IMR-90 (cell line): ENCODE data around the gene SMYD2. TPM values are rescaled to one million over a fixed set of nuclear protein-coding genes. Genes with fewer than 3 reads are reported as not detected.

ENCODE experiments used
- ATAC-seq: fragments of 200-7000 bp; cut with Tn5 transposase; 2 replicates; pipeline ENCODE4 v1.9.1; 2020; ENCODE audit warnings: low read depth, mild to moderate bottlenecking, moderate library complexity
- BruUV-seq: library from RNA; stranded (reverse); fragments of 400-500 nt; replicated peaks from 2 replicates; lab custom pipeline; 2021; lab: Mats Ljungman, UMichigan
- CTCF ChIA-PET: fragments of 300-600 bp; formaldehyde crosslinking; extraction: SDS; loops from one replicate; lab custom pipeline; 2021; ENCODE audit warnings: antibody characterized with exemption; lab: Yijun Ruan, JAX
- POLR2A ChIA-PET: fragments of 300-600 bp; sonication (Branson Sonifier 250); formaldehyde crosslinking; loops from one replicate; lab custom pipeline; 2022; ENCODE audit warnings: antibody characterized with exemption; ENCODE audit not compliant: unreplicated experiment; lab: Charles Lee
- DNase-seq: peaks from one replicate; pipeline ENCODE4 v3.0.0; 2013
- H2AFZ ChIP-seq: replicated peaks from 2 replicates; pipeline ENCODE3; 2013; ENCODE audit warnings: low read length, mild to moderate bottlenecking; ENCODE audit not compliant: poor library complexity
- H2AK5ac ChIP-seq: 2 replicates; pipeline ENCODE4 v1.6.1; 2013; ENCODE audit warnings: low read depth, low read length, inconsistent platforms
- H2AK9ac ChIP-seq: replicated peaks from 2 replicates; pipeline ENCODE3; 2013; ENCODE audit warnings: mild to moderate bottlenecking, low read depth, low read length, moderate library complexity; ENCODE audit not compliant: poor library complexity
- H2BK120ac ChIP-seq: 2 replicates; pipeline ENCODE4 v1.6.1; 2013; ENCODE audit warnings: low read depth, low read length, inconsistent platforms
- H2BK15ac ChIP-seq: 3 replicates; pipeline ENCODE4 v1.6.1; 2013; ENCODE audit warnings: low read depth, low read length, inconsistent platforms
- H2BK20ac ChIP-seq: 2 replicates; pipeline ENCODE4 v1.6.1; 2013; ENCODE audit warnings: low read depth, mild to moderate bottlenecking, inconsistent platforms, low read length, moderate library complexity
- H2BK5ac ChIP-seq: 2 replicates; pipeline ENCODE4 v1.6.1; 2013; ENCODE audit warnings: mild to moderate bottlenecking, low read depth, low read length, inconsistent platforms; ENCODE audit not compliant: poor library complexity, severe bottlenecking
- H3K14ac ChIP-seq: replicated peaks from 2 replicates; pipeline ENCODE4 v1.6.1; 2013; ENCODE audit warnings: low read depth, low read length, inconsistent platforms
- H3K18ac ChIP-seq: 2 replicates; pipeline ENCODE4 v1.6.1; 2013; ENCODE audit warnings: low read depth, low read length, control low read depth
- H3K23ac ChIP-seq: 2 replicates; pipeline ENCODE4 v1.6.1; 2013; ENCODE audit warnings: low read depth, low read length, inconsistent platforms
- H3K27ac ChIP-seq: 2 replicates; pipeline ENCODE4 v1.5.1; 2013; ENCODE audit warnings: mild to moderate bottlenecking, control low read depth, low read length; ENCODE audit not compliant: insufficient read depth
- H3K27me3 ChIP-seq: 2 replicates; pipeline ENCODE4 v1.6.1; 2013; ENCODE audit warnings: low read length; ENCODE audit not compliant: control insufficient read depth, insufficient read depth
- H3K36me3 ChIP-seq: 2 replicates; pipeline ENCODE4 v1.6.1; 2013; ENCODE audit warnings: low read length, mixed read lengths; ENCODE audit not compliant: control insufficient read depth, insufficient read depth
- H3K4ac ChIP-seq: 2 replicates; pipeline ENCODE4 v1.6.1; 2013; ENCODE audit warnings: low read depth, low read length, inconsistent platforms
- H3K4me1 ChIP-seq: 2 replicates; pipeline ENCODE4 v1.6.1; 2013; ENCODE audit warnings: low read length, mixed read lengths; ENCODE audit not compliant: control insufficient read depth, insufficient read depth
- H3K4me2 ChIP-seq: 2 replicates; pipeline ENCODE4 v1.6.1; 2013; ENCODE audit warnings: low read depth, mild to moderate bottlenecking, control low read depth, low read length, moderate library complexity
- H3K4me3 ChIP-seq: 2 replicates; pipeline ENCODE4 v1.5.1; 2013; ENCODE audit warnings: low read depth, mild to moderate bottlenecking, control low read depth, low read length, moderate library complexity; ENCODE audit not compliant: insufficient read depth
- H3K56ac ChIP-seq: 2 replicates; pipeline ENCODE4 v1.6.1; 2013; ENCODE audit warnings: low read length, inconsistent platforms; ENCODE audit not compliant: insufficient read depth; ENCODE audit errors: extremely low read depth
- H3K79me1 ChIP-seq, 2 experiments: 2 replicates each; pipeline ENCODE4 v1.6.1; 2013; ENCODE audit warnings: low read length in 2 of 2, inconsistent platforms in 1 of 2, low read depth in 1 of 2
- H3K9ac ChIP-seq: 2 replicates; pipeline ENCODE4 v1.6.1; 2013; ENCODE audit warnings: low read depth, low read length, control low read depth
- H3K9me1 ChIP-seq: 2 replicates; pipeline ENCODE4 v1.6.1; 2013; ENCODE audit warnings: low read length, inconsistent platforms; ENCODE audit not compliant: insufficient read depth
- H3K9me3 ChIP-seq: 2 replicates; pipeline ENCODE4 v1.6.1; 2013; ENCODE audit warnings: low read length; ENCODE audit not compliant: control insufficient read depth, insufficient read depth
- H4K20me1 ChIP-seq: 2 replicates; pipeline ENCODE4 v1.6.1; 2013; ENCODE audit warnings: low read length, inconsistent platforms; ENCODE audit not compliant: insufficient read depth
- H4K5ac ChIP-seq: 2 replicates; pipeline ENCODE4 v1.6.1; 2013; ENCODE audit warnings: mild to moderate bottlenecking, low read depth, low read length, control low read depth
- H4K8ac ChIP-seq, 2 experiments: 2 replicates each; pipeline ENCODE4 v1.6.1; 2013; ENCODE audit warnings: low read depth in 2 of 2, low read length in 2 of 2, control low read depth in 1 of 2, inconsistent platforms in 1 of 2
- H4K91ac ChIP-seq: 2 replicates; pipeline ENCODE4 v1.6.1; 2013; ENCODE audit warnings: low read depth, low read length, inconsistent platforms; ENCODE audit not compliant: insufficient read depth
- BHLHE40 ChIP-seq: fragments of 150-350 bp; IDR thresholded peaks from 2 replicates; pipeline ENCODE4 v1.6.1; 2016; ENCODE audit warnings: mild to moderate bottlenecking, low read depth, low read length
- CEBPB ChIP-seq: IDR thresholded peaks from 2 replicates; pipeline ENCODE4 v1.6.1; 2012; ENCODE audit warnings: low read depth, low read length, improper control_type of control experiment
- CHD1 ChIP-seq: IDR thresholded peaks from 2 replicates; pipeline ENCODE4 v1.6.1; 2012; ENCODE audit warnings: low read depth, low read length, improper control_type of control experiment
- CTCF ChIP-seq: conservative IDR thresholded peaks from 2 replicates; pipeline ENCODE4 v1.5.1; 2012; ENCODE audit warnings: mild to moderate bottlenecking, low read depth, low read length, improper control_type of control experiment
- FOS ChIP-seq: fragments of 150-350 bp; IDR thresholded peaks from 2 replicates; pipeline ENCODE4 v1.6.1; 2016; ENCODE audit warnings: low read depth, low read length
- MAZ ChIP-seq: IDR thresholded peaks from 2 replicates; pipeline ENCODE4 v1.6.1; 2012; ENCODE audit warnings: low read depth, mild to moderate bottlenecking, low read length, improper control_type of control experiment, moderate library complexity, borderline replicate concordance
- MXI1 ChIP-seq: IDR thresholded peaks from 2 replicates; pipeline ENCODE4 v1.6.1; 2012; ENCODE audit warnings: low read depth, mild to moderate bottlenecking, low read length, moderate library complexity, borderline replicate concordance
- NFE2L2 ChIP-seq: fragments of 150-350 bp; IDR thresholded peaks from 2 replicates; pipeline ENCODE4 v1.6.1; 2016; ENCODE audit warnings: low read depth, mild to moderate bottlenecking, low read length
- POLR2A ChIP-seq: IDR thresholded peaks from 2 replicates; pipeline ENCODE4 v1.6.1; 2012; ENCODE audit warnings: mild to moderate bottlenecking, low read depth, low read length
- RAD21 ChIP-seq: IDR thresholded peaks from 2 replicates; pipeline ENCODE4 v1.6.1; 2012; ENCODE audit warnings: low read length, improper control_type of control experiment
- RCOR1 ChIP-seq: IDR thresholded peaks from 2 replicates; pipeline ENCODE4 v1.6.1; 2012; ENCODE audit warnings: mild to moderate bottlenecking, low read length, improper control_type of control experiment; ENCODE audit not compliant: insufficient replicate concordance
- RFX5 ChIP-seq: IDR thresholded peaks from 2 replicates; pipeline ENCODE4 v1.8.0; 2012; ENCODE audit warnings: low read depth, mild to moderate bottlenecking, low read length, moderate library complexity
- USF2 ChIP-seq: fragments of 150-350 bp; IDR thresholded peaks from 2 replicates; pipeline ENCODE4 v1.6.1; 2017; ENCODE audit warnings: mild to moderate bottlenecking, antibody characterized with exemption, low read length, low read depth
- WGBS, 2 experiments: methylation state at CpG; one replicate each; pipeline versions ENCODE4 v1.1.5 to v1.1.7; 2013; ENCODE audit warnings: missing lambda C conversion rate in 2 of 2; ENCODE audit not compliant: insufficient read length in 1 of 2; ENCODE audit errors: extremely low coverage in 2 of 2; 5-methylcytosine and 5-hydroxymethylcytosine counted together
- dilution Hi-C: fragments of 300-500 bp; cut with HindIII; formaldehyde crosslinking; loops from one replicate; pipeline ENCODE4 v1.14.3; 2018; ENCODE audit warnings: low sequenced_read_pairs; ENCODE audit not compliant: unreplicated experiment
- in situ Hi-C: fragments of 300-500 bp; cut with MboI; formaldehyde crosslinking; loops from 3 replicates; pipeline ENCODE4 v1.14.3; 2019; ENCODE audit warnings: low sequenced_read_pairs, inconsistent platforms, mixed read lengths
- intact Hi-C: fragments of 100-400 bp; cut with micrococcal nuclease; formaldehyde crosslinking; loops from 2 replicates; pipeline ENCODE4 v1.10.0; 2022
- polyA plus RNA-seq, 3 experiments: library from polyadenylated mRNA; depleted of rRNA; stranded (reverse); fragments of >200 nt; gene quantifications; 2 replicates each; pipeline ENCODE4 v1.2.3, GENCODE V29; 2012; ENCODE audit warnings: low replicate concordance in 1 of 3
- total RNA-seq: library from RNA; depleted of rRNA; stranded (reverse); fragments of >200 nt; gene quantifications from 2 replicates; pipeline ENCODE4 v1.2.3, GENCODE V29; 2012

Gene SMYD2
- total and polyA plus RNA-seq, 2 of the 4 experiments (the other 2 are of a cell fraction) = 32.7 to 61.7 TPM

GRCh38 chr1:214233856-214234634 is 46.9 kb upstream of the SMYD2 start:
- ATAC-seq (no peak), DNase-seq (no peak)
- no peak overlapping the region for H3K4me2 ChIP-seq
- no peak overlapping the region for H3K4ac ChIP-seq
- no peak overlapping the region for H2BK120ac ChIP-seq
- H3K9me3 ChIP-seq = no peaks in the 10 kb centered on the region
- no peaks in the 10 kb centered on the region for H3K79me1 ChIP-seq
- ChIA-PET CTCF (no interaction called here), POLR2A (no interaction called here)
- no peak overlapping the region for H2BK20ac ChIP-seq
- H2BK5ac ChIP-seq = no peak overlapping the region
- no peak overlapping the region for H3K23ac ChIP-seq
- WGBS, 2 experiments = 81% methylated on average over 2 of the region's 9 CpGs; no CpG with 5 or more reads in 1 of the 2 experiments
- H3K9ac ChIP-seq = no peak overlapping the region
- H3K27me3 ChIP-seq = peaks cover 15% of the 10 kb centered on the region
- H4K5ac ChIP-seq = no peak overlapping the region
- no peak overlapping the region for H4K8ac ChIP-seq
- no peak for TF ChIP-seq RFX5
- TF ChIP-seq USF2 = no peak
- no peak for TF ChIP-seq RAD21
- no peak for TF ChIP-seq MXI1
- no peak for TF ChIP-seq MAZ
- no peak for TF ChIP-seq CEBPB
- TF ChIP-seq CTCF = no peak
- TF ChIP-seq BHLHE40 = no peak
- no peak for TF ChIP-seq NFE2L2
- TF ChIP-seq CHD1 = no peak
- TF ChIP-seq POLR2A = no peak
- no peak for TF ChIP-seq RCOR1
- no peak for TF ChIP-seq FOS
- H2AK5ac ChIP-seq = no peak overlapping the region
- no TSS peak for BruUV-seq
- H3K36me3 ChIP-seq = no peaks in the 10 kb centered on the region
- intact Hi-C loops (no loop called here), in situ Hi-C loops (loop anchor here (25.0 kb wide), 1 partner anchor 1303 kb away; no protein-coding TSS in a partner anchor), dilution Hi-C loops (no loop called here)
- H2BK15ac ChIP-seq = no peak overlapping the region
- no peak overlapping the region for H2AK9ac ChIP-seq
- no peak overlapping the region for H3K18ac ChIP-seq
- H3K4me1 ChIP-seq = no peaks in the 10 kb centered on the region
- no peaks in the 10 kb centered on the region for H4K20me1 ChIP-seq
- no peaks in the 10 kb centered on the region for H3K9me1 ChIP-seq
- no peak overlapping the region for H4K91ac ChIP-seq
- H3K4me3 ChIP-seq = no peak overlapping the region
- no peak overlapping the region for H3K14ac ChIP-seq
- H3K27ac ChIP-seq = no peak overlapping the region
- H2AFZ ChIP-seq = no peak overlapping the region
- H3K56ac ChIP-seq = no peak overlapping the region
